ENCODE measurements around the gene DNAH3. TPM values are rescaled to one million over a fixed set of nuclear protein-coding genes. Genes with fewer than 3 reads are reported as not detected.

DNAH3 gene
- total RNA-seq, 2 donors from 2014 or later: 0.40 to 0.82 TPM

GRCh38 chr16:21169249-21169981 is 18.8 kb upstream of the DNAH3 start:
- peaks cover 65% of the 10 kb centered on the region for H3K36me3 ChIP-seq (ENCODE audit: control insufficient read depth, insufficient read depth, low read length)
- Mint-ChIP-seq H3K4me1 (no peaks in the 10 kb centered on the region), H3K4me3 (no peak overlapping the region), H3K9me3 (no peaks in the 10 kb centered on the region), H3K36me3 (ENCODE audit: low read depth) (peaks cover 42% of the 10 kb centered on the region), H3K27ac (no peak overlapping the region), H3K27me3 (ENCODE audit: insufficient read depth) (no peaks in the 10 kb centered on the region)
- no peak for TF ChIP-seq CTCF (conservative IDR thresholded peaks at IDR 0.05)
- no peaks in the 10 kb centered on the region for H3K9me3 ChIP-seq (ENCODE audit: control insufficient read depth, low read length)
- H3K4me1 ChIP-seq (ENCODE audit: control insufficient read depth, insufficient read depth, low read length): no peaks in the 10 kb centered on the region
- no peak overlapping the region for H3K4me3 ChIP-seq (ENCODE audit: low read length)
- no peak overlapping the region for H3K27ac ChIP-seq (ENCODE audit: low read depth, low read length)
- DNase-seq: no peak
- WGBS, 2 experiments (ENCODE audit: insufficient coverage in 1 of 2, insufficient read length in 1 of 2): 89 to 94% methylated on average over 3 of the region's 5 CpGs
- no peaks in the 10 kb centered on the region for H3K27me3 ChIP-seq (ENCODE audit: control insufficient read depth, insufficient read depth, low read length, poor library complexity, severe bottlenecking)
- no peak overlapping the region for H3K9ac ChIP-seq (ENCODE audit: extremely low read depth, low read length, poor library complexity, severe bottlenecking)

- no peaks in the 10 kb centered on the region for H3K27me3 Mint-ChIP-seq (ENCODE audit: insufficient read depth)
- Histone ChIP-seq H3K4me1 (ENCODE audit: control insufficient read depth, insufficient read depth, low read length) (no peaks in the 10 kb centered on the region), H3K9me3 (ENCODE audit: control insufficient read depth, low read length) (no peaks in the 10 kb centered on the region), H3K9ac (ENCODE audit: extremely low read depth, low read length, poor library complexity, severe bottlenecking) (no peak overlapping the region), H3K36me3 (ENCODE audit: control insufficient read depth, insufficient read depth, low read length) (peaks cover 66% of the 10 kb centered on the region), H3K27ac (ENCODE audit: low read depth, low read length) (no peak overlapping the region), H3K4me3 (ENCODE audit: low read length) (no peak overlapping the region), H3K27me3 (ENCODE audit: control insufficient read depth, insufficient read depth, low read length, poor library complexity, severe bottlenecking) (no peaks in the 10 kb centered on the region)
- no peak for DNase-seq
- 82 to 98% methylated on average over 7 to 12 of the region's 12 CpGs for WGBS, 2 experiments (ENCODE audit: insufficient coverage in 1 of 2, insufficient read length in 1 of 2)
- peaks cover 47% of the 10 kb centered on the region for H3K36me3 Mint-ChIP-seq (ENCODE audit: low read depth)
- H3K4me1 Mint-ChIP-seq: no peaks in the 10 kb centered on the region
- H3K9me3 Mint-ChIP-seq: no peaks in the 10 kb centered on the region
- H3K4me3 Mint-ChIP-seq: no peak overlapping the region
- no peak for TF ChIP-seq CTCF (conservative IDR thresholded peaks at IDR 0.05)
- no peak overlapping the region for H3K27ac Mint-ChIP-seq
These were observed 17.4 kb upstream of the DNAH3 start for GRCh38 chr16:21167929-21168602.

GRCh38 chr16:21167360-21167759 is 16.7 kb upstream of the DNAH3 start:
- Mint-ChIP-seq H3K36me3 (ENCODE audit: low read depth) (peaks cover 46% of the 10 kb centered on the region), H3K9me3 (no peaks in the 10 kb centered on the region), H3K4me3 (no peak overlapping the region), H3K27ac (no peak overlapping the region), H3K4me1 (no peaks in the 10 kb centered on the region), H3K27me3 (ENCODE audit: insufficient read depth) (no peaks in the 10 kb centered on the region)
- Histone ChIP-seq H3K27ac (ENCODE audit: low read depth, low read length) (no peak overlapping the region), H3K36me3 (ENCODE audit: control insufficient read depth, insufficient read depth, low read length) (peaks cover 66% of the 10 kb centered on the region), H3K9me3 (ENCODE audit: control insufficient read depth, low read length) (no peaks in the 10 kb centered on the region), H3K9ac (ENCODE audit: extremely low read depth, low read length, poor library complexity, severe bottlenecking) (no peak overlapping the region), H3K27me3 (ENCODE audit: control insufficient read depth, insufficient read depth, low read length, poor library complexity, severe bottlenecking) (no peaks in the 10 kb centered on the region), H3K4me1 (ENCODE audit: control insufficient read depth, insufficient read depth, low read length) (no peaks in the 10 kb centered on the region), H3K4me3 (ENCODE audit: low read length) (no peak overlapping the region)
- 91 to 93% methylated on average over 7 to 9 of the region's 9 CpGs for WGBS, 2 experiments (ENCODE audit: insufficient coverage in 1 of 2, insufficient read length in 1 of 2)
- no peak for TF ChIP-seq CTCF (conservative IDR thresholded peaks at IDR 0.05)
- DNase-seq: no peak

Measured in endodermal cell (in vitro differentiated cells).